Renal pelvis (tissue), 12 donors: Measurements from ENCODE around the gene SCP2D1. TPM values are rescaled to one million over a fixed set of nuclear protein-coding genes. Genes with fewer than 3 reads are reported as not detected.
"Not testable (repeated sequence)": the region's sequence is repeated elsewhere in the genome, so short reads cannot be mapped to it uniquely, and the experiment has no call there.

ENCODE experiments used
- DNase-seq: peaks from one replicate; pipeline ENCODE4 v3.0.0-alpha.2; 2013
- long read RNA-seq, 16 experiments: transcript quantifications; one replicate each; lab custom pipeline, GENCODE V29; 2026
- polyA plus RNA-seq, 3 donors: library from polyadenylated mRNA; unstranded; fragments of 120-200 nt; gene quantifications; one replicate each; pipeline ENCODE4 v1.2.1, GENCODE V29; 2013; ENCODE audit not compliant: insufficient read length in 3 of 3

SCP2D1 gene
- polyA plus RNA-seq, result not detected
- long read RNA-seq, donor 1, result 0 reads
- long read RNA-seq, donor 2, result 0 reads
- long read RNA-seq, donor 3, result 0 reads
- long read RNA-seq, donor 4, result 0 reads
- long read RNA-seq, donor 5, result 0 reads
- long read RNA-seq, donor 6, result 0 reads
- long read RNA-seq, donor 7, result 0 reads
- long read RNA-seq, donor 8, result 0 reads
- long read RNA-seq, donor 9, result 0 reads
- long read RNA-seq, donor 10, result 0 reads
- long read RNA-seq, donor 11, result 0 reads
- long read RNA-seq, donor 12, result 0 reads
- long read RNA-seq, donor 13, result 0 reads
- long read RNA-seq, donor 14, result 0 reads
- long read RNA-seq, donor 15, result 0 reads
- long read RNA-seq, donor 16, result 0 reads

DNA sequence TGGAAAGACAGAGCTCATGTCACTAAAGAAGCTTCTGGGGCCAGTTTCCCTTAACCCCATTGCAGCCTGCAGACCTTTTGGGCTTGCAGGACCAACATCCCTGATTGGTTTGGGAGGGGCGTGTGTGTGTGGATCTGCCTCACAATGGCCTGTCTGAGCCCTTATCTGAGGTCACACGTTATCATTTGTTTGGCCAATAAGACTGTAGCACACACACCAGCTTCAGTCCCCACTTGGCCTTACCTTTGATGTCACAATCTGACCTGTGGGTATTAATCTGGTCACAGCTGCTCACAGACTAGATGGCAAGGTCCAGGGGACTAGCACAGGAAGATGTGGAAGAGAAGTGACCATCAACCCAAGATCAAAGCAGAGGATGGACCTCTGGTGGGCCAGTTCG lies at the start of gene SCP2D1:
TSS of gene SCP2D1 (plus strand) at position 301 of the 400 bp plus-strand sequence. CDS start at position 334, 33 bp downstream.
- DNase-seq, result no peak

DNA sequence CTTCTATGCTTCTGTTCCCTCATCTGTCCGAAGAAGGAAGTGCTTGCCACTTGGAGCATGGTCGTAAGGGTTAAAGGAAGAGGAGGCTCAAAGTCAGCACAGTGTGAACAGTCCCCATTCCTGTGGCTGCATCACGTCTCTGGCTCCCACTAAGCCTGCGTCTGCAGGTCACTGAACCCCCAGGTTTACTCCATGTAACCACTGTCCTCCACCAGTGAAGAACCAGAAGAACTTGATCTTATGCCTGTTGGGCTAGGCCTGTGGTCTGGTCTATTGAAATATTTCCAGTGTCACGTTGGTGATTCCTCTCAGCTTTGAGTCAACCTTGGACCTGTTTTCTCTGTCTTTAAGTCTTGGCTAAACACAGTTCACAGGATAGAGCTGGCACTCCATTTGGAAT lies 45.9 kb upstream of the SCP2D1 start:
- no peak for DNase-seq

DNA sequence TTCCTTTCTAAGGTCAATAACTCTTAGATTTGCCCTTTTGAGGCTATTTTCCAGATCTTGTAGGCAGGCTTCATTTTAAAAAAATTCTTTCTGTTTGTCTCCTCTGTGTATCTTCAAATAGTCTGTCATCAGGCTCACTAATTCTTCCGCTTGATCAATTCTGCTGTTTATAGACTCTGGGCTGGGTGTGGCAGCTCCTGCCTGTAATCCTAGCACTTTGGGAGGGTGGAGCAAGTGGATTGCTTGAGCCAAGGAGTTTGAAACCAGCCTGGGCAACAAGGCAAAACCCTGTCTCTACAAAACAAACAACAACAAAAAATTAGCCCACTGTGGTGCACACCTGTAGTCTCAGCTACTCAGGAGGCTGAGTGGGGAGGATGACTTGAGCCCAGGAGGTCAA lies 40.0 kb upstream of the SCP2D1 start:
- DNase-seq, result no peak

DNA sequence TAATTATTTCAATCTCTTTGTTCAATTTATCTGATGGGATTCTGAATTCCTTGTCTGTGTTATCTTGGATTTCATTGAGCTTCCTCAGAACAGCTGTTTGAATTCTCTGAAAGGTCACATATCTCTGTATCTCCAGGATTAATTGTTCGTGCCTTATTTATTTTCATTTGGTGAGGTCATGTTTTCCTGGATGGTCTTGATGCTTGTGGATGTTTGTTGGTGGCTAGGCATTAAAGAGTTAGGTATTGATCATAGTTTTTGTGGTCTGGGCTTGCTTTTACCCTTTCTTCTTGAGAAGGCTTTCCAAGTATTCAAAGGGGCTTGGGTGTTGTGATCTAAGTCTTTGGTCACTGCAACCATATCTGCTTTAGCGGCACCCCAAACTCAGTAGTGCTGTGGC lies 39.4 kb upstream of the SCP2D1 start:
- no peak for DNase-seq

DNA sequence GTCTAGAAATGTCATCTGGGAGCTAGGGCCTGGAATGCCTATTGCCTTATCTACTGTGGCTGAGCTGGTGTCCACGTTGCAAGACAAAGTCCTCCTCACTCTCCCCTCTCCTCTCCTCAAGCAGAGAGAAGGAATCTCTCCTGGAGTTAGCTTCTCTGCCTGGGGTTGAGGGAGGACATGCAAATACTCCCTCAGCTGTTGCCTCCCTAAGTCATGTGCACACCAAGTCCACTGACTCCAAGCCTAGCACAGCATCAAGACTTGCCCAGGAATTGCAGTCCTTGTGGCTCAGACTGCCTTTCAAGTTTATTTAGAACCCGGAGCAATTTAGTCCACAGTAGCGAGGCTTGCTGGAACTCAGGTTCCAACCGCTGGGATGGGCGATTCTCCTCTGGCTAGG lies 38.0 kb upstream of the SCP2D1 start:
- DNase-seq, result no peak

DNA sequence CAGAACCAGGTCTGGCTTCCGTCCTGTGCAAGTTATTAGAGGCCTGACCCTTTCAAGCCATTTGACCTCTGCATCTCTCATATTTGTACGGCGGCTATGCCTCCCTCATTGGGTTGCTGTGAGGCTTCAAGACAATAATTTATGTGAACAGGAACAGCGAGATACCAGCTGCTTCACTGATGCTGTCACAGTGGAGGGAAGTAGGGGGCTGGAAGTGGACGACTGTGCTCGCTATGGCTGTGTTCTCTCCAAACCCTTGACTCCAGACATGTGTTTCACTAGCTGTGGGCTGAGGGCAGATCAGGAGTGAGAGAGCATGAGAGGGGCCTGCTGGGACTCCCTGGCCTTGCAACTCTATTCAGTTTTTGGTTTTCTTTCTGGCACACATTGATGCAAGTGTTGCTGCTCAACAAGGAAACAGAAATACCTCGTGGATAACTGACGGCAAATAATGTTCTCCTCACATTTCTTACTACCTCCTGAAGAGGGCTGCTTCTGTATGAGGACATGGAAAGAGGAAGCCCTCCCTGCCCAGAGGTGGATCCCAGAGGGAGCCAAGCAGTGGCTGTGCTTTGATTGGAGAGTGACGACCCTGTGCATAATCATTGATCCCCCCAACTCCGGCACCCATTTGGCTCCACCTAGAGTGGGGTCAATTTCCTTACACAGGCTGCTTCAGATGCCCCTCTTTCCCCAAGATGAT lies 34.7 kb upstream of the SCP2D1 start:
- no peak for DNase-seq

DNA sequence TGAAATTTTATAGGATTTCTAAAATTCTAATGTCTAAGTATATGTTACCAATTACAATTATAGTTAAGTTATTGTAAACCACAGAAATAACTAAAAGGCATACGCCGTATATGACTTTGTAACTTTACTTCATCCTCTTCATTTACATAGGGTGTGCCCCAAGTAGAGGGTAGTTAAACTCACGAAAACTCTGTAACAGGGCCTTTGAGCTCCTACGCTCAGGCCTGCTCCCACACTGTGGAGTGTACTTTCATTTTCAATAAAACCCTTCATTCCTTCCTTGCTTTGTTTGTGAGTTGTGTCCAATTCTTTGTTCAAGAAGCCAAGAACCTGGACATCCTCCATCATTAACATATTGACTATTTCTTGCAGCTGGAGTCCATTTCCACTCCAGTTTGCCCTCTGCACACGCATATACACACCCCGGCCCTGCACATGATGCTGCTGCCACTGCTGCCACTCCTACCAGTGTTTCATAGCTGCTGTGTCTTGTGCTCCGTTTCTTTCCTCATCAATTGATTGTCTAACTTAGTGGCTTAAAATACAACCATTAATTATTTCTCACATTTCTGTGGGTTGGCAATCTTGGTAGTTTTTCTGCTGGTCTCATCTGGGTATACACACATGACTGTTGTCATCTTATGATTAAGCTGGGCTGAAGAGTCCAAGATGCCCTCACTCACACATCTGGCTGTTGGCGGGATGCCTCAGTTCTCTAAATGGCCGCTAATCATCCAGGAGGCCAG lies 33.0 kb upstream of the SCP2D1 start:
- DNase-seq, result no peak

DNA sequence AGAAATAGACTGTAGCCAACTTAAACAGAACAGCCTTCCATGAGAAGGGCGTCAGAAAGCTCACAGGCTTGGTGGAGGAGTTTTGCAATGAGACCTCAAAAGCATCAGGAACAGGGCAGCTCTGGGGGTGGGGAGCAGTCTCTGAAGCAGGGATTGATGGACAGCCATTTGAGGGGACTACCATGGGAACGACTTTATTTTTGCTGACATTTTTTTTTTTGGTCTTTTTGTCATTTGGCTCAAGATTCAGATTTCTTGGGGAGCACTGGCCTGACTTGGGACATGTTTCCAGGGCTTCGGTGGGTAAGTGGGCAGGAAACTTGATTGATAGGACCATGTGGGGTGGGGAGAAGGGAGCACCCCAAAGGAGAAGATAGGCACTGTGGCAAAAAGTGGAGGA lies 32.1 kb upstream of the SCP2D1 start:
- DNase-seq, result no peak

DNA sequence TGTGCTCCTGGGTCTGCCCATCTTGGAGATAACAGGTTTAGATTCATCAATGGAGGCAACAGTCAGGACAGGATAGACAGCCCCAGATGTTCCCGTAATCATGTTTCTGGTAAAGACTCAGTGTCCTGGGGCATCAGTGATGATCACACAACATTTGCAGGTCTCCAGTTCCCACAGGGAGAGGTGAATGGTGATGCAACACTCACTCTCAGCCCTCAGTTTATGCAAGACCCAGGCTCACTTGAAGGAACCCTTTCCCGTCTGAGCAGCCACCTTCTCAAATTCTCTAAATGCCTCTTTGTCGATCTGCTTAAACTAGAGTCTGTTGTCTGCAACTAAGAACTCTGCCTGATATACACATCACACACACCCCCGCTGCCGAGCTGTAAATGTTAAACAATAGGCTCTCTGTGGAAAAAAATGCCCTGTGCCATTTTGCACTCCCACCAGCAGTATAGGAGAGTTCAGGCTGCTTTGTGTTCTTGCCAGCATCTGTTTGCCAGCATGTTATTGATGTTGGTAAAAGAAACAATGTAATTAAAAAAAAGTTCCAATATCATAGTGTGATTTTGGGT lies 30.1 kb upstream of the SCP2D1 start:
- DNase-seq, result no peak

DNA sequence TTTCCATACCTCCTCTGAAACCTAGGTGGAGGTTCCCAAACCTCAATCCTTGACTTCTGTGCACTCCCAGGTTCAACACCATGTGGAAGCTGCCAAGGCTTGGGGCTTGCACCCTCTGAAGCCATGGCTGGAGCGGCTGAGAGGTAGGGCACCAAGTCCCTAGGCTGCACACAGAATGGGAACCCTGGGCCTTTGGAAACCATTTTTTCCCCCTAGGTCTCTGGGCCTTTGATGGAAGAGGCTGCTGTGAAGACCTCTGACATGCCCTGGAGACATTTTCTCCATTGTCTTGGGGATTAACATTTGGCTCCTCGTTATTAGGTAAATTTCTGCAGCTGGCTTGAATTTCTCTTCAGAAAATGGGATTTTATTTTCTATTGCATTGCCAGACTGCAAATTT lies 26.5 kb upstream of the SCP2D1 start:
- not testable (repeated sequence) for DNase-seq

DNA sequence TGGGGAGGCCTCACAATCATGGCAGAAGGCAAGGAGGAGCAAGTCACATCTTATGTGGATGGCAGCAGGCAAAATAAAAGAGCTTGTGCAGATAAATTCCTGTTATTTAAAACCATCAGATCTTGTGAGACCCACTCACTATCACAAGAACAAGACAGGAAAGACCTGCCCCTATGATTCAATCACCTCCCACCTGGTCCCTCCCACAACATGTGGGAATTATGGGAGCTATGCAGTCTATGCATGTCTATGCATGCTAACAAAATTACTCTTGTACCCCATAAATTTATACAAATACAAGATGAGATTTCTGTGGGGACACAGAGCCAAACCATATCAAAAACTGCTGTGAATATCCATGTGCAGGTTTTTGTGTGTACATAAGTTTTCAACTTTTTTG lies 25.6 kb upstream of the SCP2D1 start:
- no peak for DNase-seq

DNA sequence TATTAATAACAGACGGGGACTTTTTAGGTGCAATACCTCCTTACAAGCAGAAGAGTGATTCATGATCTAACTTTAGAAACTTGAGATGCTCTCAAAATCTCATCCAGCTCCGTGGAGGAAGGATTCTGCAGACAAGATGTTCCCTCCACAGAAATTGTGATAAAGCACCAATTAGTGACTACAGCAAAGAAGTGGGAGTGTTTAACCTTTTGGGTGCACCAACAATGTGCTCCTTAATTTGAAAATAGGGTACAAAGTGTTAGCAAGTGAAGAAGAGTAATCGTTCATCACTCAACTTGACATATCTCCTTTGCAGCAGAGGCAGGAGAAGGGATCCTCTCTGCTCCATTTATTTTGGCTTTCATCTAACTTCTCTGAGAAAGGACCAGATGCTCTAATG lies 22.8 kb upstream of the SCP2D1 start:
- DNase-seq, result no peak

DNA sequence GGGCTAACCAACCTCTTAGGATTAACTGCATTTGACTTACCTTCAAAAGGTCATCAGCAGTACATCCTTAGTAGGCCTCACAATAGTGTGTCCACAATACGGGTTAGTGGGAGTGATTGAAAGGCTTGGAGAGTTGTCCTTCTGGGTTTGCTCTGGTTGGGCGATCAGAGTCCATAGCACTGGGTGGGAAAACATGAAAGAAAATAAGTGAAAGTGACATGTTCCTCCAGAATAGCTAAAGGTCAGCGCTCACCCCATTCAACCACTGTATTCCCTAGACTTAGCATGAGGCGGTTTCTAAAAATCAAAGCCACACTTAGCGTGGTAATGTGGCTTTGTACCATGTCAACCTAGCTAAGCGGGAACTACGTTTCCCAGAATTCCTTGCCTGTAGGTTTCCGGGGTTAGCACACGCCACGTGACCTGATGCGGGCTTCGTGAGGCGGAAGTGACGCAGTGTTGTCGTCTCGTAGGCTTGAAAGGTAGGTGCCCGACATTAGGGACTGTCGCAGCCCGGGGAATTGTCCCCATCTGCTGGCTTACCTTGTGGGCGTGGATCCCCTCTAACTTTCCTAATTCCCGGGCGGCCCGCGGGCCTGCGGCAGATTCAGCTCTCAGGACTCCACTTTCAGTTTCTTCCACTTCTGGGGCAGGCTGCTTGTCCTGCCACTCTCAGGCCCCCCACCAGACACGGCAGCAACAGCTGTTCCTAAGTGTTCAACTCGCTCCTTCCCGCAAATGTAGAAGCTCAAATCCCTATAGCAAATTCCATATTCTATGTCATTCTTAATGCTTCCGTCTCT lies 19.8 kb upstream of the SCP2D1 start:
- DNase-seq, result peak; percentile 94

DNA sequence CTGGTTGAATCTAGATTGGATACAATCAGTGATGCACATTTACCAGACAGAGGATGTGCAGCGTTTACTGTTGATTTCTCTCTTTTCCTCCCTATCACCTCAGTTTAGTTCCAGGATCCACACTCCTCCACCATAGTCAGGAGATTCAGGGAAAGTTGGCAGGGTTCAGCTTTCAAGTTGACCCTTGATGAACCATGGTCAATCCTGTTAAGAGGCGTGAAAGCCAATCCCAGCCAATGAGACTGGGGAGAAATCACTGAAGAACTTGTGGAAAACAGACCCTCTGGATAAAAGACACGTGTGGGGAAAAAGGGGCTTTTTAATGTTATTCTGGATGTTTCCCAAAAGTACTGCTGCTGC lies 19.2 kb upstream of the SCP2D1 start:
- no peak for DNase-seq

DNA sequence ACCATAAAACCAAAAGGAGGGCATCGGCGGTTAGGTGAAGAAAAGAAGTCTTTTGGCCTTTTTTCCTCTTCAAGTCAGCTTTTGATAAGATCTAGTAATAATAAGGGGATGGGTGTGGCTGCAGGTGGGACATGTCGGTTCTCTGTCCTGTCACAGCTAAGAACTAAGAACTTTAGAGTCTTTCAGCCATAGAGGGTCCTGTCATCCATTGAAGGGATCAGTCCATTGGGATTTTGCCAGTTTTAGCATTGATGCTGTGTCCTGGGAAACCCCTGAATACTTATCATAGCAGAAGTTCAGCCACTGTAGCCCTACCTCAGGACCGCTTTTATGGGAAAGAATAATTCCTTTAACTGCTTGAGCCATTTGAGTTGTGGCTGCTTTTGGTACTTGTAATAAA lies 18.2 kb upstream of the SCP2D1 start:
- DNase-seq, result no peak

DNA sequence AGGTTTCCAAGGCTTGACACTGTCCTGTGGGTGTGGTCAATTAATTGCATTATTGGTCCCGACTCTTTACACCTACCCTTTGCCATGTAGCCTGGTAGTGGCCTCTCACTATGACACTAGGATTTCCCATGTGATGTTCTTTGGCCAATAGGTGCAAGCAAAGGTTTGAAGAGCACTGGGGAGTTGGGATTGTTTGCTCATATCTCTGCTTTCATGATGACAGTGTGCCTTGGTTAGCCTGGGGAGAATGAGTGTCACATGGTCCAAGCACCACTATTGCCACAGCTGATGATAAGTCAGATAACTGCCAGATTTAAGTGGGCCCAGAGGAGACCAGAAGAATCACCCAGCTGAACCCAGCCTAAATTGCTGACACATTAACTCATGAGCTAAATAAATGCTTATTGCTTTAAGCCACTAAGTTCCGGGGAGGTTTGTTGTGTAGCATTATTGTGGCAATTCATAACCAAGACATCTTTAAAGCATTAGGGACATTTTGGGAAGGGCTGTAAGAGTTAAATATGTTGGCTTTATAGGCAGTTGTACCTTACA lies 17.2 kb upstream of the SCP2D1 start:
- no peak for DNase-seq

DNA sequence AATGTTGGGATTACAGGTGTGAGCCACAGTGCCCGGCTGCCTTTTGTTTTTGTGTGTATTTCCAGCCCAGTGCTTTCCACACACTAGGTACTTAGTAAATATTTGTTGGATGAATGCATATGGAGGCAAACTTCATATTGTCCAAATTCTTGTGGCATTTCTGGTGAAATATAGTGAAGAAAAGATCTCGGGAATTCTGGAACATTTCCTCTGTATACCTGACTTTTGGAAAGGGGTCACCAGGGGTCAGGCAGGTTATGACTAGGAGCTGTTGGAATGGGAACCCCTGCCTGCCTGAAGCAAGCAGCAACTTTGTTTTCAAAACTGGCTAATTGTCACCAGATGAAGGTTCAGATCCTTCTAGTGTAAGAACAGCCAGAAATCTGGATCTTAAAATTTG lies 12.1 kb upstream of the SCP2D1 start:
- DNase-seq, result no peak

DNA sequence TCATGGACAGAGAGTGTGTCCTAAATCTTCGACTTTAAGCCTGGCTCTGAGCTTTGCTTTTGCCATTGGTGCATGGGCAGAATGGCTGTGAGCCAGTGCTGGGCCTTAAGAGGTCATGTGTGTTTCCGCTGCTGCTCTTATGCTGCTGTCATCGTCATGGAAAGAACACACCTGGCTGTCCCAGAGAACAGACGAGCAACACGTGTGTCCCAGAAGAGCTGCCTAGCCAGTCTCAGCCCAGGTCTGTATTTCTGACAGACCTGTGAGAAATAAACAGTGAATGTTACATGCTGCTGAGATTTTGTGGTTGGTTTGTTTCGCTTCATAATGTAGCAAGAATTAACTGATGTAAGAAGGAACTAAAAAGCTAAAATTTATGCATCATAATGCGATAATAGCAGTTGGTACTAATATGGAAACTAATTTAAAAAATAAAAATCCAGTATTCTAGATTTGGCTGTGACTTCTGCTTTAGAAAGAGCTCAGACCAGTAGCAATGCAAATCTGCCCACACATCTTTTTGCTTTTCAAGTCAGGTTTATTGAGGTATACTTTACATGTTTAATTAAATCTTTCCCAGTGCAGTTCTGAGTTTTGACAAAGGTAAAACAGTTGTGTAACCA lies 11.5 kb upstream of the SCP2D1 start:
- no peak for DNase-seq

DNA sequence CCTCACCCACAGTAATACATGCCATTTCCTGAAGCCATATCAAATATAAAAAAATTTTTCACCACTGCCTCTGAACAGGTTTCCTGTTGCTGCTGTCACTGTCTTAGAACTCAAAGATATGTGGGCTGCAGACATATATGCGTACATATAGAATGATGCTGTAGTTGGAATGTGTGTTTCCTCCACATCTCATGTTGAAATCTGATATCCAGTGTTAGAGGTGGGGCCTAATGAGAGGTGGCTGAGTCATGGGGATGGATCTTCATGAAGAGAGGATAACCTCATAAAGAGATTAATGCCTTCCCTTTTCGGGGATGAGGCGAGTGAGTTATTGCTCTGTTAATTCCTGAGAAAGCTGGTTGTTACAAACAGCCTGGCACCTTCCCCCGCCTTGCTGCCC lies 7.7 kb upstream of the SCP2D1 start:
- DNase-seq, result no peak

DNA sequence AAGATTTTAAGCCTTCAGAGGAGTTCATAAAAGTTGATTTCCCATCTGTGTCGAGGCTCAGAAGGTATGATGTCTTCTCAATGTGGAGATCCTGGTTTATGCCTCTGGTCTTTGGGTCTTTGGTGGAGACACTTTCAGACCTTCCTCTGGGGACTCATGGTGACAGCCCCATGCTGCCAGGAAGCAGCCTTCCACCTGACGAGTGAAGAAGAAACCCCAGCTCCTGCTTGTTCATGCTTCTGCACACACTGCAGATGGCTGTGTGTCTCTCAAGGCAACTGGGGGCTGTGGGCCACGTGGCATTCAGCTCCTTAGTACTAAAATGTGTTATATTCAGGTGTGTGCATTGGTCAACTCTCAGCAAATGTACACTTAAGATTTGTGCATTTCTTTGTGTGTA lies 4.9 kb upstream of the SCP2D1 start:
- no peak for DNase-seq

DNA sequence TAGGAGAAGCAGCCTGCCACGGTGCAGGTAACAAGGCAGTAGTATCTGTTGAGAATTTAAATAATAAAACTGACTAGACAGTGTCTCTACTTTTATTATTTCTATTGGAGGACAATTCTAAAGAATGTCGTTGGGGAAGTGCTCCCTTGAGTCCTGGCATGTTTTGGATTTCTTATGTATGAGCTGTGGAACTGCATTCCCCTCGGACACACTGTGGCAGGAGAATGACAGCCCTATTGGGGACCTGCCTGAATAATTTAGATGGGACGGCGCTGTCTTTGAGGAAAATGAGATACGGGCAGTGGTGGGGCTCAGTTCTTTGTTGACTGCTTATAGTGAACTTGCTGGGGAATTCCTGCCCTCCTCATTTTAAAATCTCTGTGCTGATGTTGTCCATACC lies 2.4 kb upstream of the SCP2D1 start:
- no peak for DNase-seq
